ENCODE results near the gene GJA4.

GJA4 gene

DNA sequence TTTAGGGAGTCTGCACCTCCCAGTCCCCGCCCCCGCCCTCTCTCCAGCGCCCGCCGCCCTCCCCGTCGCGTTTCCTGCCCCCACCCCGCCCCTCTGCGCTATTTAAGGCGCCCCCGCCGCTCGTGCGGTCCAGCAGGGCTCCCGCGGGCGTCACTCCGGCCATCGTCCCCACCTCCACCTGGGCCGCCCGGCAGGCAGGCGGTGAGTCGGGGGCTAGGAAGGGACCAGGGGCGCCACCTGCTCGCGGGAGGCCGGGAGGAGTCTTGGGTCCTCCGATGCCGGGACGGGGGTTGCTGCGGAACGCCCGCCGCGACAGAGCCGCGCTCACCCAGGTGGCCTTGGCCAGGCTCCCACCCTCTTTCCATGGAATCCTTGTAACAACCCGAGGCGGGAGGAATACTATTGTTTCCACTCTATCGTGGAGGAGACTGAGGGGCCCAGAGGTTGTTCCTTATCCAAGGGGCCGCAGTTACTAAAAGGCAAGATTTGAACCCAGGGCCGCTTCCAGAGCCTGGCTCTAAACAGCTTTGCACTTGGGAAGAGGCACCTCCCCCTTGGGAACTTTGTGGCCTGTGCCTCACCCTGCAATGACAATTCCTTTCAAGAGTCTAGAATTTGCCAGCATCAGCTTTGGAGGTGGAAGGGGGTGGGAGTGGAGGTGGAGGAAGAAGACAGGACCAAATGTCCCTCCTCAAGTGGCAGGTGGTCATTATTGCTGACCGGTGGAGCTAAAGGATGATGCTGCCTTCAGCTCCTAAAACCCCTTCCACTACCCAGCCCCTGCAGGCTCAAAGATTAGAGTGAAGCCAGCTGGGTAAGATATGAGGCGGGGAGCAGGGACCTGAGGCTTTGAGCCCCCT, at the start of gene GJA4:
Gene GJA4 (plus strand): TSS at position 132 of the 860 bp plus-strand sequence. CDS start 1,215 bp downstream, outside the sequence.
- DNase-seq = no peak

DNA sequence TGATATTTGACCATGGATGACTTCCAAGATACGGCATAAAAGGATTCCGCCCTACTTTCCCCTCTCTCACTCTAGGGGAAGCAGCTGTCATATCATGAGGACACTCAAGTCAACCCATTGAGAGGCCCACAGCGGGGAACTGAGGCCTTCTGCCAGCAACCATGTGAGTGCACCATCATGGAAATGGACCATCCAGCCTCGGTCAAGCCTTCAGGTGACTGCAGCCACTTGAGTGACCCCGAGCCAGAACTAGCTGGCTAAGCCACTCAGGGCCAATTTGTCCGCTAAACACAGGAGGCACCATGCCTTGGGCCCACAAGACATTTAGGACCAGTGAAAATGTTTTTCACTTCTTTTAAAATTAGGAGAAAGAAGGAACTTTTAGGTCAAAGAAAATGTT, 49.0 kb upstream of the GJA4 start:
- DNase-seq = no peak

DNA sequence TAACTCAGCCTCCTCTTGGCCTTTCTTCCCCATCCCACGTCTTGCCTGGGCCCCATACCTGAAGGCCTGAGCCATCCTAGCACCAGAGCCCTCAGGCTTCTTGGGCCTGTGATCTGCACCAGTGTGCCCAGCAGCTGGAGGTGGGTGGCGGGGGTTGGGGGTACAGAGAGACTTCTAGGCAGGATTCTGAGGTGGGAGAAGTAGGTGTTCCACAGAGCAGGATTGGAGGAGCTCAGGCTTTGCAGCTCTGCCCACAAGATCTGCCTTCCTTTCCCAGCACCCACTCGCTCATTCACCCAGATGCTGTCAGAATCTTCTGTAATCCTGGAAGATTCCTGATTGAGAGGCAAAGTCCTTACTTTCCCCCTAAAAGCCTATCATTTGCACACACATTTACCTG, 47.9 kb upstream of the GJA4 start:
- no peak for DNase-seq

DNA sequence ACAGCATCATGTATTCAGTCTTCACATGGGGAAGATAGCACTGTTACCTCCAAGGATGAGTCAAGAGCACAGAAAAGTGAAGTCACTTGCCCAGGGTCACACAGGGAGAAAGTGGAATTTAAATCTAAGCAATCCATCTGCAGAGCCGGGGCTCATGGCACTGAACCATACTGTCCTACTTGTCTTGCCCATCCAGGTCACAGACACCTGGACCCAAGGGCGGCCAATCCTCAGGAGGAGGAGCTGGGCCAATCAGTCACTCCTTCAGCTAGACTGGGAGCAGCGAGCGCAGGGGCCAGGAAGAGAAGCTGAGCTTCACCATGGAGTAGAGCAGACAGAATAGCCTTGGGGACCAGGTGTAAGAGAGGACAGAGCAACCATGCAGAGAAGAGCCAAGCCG, 47.1 kb upstream of the GJA4 start:
- DNase-seq = no peak

DNA sequence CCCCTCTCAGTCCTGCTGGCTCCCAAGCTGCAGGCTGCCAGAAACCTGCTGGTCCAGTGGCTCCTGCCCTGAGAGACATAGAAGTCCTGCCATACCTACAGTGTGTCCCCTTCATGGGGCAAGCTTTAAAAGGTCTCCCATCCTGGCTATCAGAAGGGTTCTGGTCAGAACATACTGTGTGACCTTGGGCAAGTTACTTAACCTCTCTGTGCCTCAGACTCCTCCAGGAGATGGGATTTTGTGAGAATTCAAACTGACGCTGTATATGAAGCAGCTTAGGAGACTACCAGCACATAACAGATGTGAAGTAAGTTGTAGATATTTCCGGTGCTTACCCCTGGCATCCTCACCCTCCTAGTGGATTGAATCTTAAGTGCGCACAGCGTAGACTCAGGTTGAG, 46.7 kb upstream of the GJA4 start:
- DNase-seq = no peak

DNA sequence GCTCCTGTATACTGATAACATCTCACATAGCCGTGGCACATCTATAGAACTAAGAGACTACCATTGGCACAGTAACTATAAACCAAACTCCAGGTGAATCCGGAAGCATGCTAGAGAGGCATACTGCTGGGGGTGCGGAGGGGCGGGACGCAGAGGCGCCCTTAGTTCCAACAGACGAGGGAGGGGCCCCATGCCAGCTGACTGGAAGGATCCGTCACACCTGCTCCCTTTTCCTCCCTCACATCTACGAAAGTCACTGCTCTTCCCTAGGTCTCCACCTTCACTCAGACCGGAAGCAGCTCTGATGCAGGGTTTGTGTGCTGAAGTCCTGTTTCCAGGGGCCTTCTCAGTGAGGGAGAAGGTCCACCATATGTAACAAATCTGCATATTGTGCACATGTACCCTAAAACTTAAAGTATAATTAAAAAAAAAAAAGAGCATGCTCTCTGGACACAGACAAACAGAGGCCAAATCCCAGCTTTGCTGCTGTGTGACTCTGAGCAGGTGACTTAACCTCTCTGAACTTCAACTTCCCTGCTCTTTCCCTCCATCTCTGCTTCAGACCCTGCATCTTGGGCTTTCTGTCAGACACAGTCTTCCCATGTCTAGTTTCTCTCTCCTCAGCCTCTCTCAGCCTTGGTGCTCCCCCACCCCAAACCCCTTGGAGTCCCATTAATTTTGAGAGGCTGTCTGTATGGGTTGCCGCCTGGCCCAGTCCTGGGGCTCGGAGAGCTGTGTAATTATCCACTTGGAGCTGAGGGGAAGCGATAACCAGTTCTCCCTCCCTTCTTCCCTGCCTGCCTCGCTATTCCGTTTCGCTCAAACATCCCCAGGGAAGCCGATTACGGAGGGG, 45.8 kb upstream of the GJA4 start:
- DNase-seq = no peak

DNA sequence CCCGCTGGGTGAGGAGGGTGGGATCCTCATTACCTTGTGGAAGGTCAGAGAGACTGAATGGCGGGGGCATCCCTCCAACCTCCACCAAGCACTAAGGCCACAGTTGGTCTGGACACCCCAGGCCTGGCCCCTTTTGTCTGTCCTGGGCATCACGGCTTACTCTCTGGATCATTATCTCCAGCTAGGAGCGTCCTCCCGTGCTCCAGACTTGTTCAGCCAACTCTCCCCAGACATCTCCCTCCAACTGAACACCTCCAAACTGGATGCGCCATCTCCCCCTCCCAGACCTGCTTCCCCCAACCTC, 45.2 kb upstream of the GJA4 start:
- DNase-seq = no peak

DNA sequence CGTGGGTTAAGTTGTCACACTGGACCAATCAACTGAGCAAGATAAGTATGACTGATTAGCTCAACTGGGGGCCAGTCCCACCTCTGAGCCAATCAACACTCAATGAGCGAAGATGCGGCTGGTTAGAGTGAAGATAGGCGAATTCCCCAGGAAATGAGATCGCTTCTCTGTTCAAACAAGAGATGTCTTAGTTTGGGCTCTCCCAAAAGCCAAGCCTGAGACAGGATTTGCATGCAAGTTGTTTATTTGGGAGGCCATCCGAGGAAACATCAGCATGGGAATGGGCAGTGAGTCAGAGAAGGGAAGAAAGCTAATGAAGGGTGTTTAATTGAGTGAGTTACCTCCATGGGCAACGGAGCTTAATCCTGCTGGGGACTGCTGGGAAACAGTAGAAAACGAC, 42.8 kb upstream of the GJA4 start:
- DNase-seq = no peak

DNA sequence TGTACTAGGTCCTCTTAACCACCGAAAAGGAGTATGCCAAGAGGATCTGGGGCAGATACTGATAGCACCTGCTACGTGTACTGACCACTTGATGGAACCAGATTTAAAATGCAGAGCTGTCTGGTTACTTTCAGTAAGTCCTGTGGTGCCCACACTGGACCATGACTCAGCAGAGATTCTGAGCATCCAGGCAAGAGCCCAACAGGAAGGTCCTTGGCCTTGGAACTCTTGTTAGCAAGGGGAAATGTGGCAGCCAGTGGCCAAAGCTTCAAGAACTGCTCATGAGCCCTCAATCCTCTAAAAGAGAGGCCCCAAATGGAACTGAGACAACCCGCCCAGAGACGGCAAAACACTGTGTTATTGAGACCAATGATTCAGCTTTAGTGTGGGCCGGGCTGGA, 42.2 kb upstream of the GJA4 start:
- no peak for DNase-seq

DNA sequence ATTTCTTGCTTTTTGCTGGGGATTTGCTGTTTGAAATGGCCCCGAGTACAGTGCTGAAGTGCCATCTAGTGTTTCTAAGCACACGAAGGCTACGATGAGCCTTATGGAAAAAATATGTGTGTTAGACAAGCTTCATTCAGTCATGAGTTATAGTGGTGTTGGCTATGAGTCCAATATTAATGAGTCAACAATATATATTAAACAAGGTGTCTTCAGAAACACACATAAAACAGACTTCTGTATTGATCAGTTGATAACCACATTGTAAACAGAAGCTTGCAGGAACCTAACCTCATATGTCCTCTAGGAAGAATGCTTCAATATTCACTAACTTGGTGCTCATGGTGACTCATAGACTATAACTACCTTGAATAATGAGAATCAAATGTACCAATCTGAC, 39.6 kb upstream of the GJA4 start:
- DNase-seq = no peak

DNA sequence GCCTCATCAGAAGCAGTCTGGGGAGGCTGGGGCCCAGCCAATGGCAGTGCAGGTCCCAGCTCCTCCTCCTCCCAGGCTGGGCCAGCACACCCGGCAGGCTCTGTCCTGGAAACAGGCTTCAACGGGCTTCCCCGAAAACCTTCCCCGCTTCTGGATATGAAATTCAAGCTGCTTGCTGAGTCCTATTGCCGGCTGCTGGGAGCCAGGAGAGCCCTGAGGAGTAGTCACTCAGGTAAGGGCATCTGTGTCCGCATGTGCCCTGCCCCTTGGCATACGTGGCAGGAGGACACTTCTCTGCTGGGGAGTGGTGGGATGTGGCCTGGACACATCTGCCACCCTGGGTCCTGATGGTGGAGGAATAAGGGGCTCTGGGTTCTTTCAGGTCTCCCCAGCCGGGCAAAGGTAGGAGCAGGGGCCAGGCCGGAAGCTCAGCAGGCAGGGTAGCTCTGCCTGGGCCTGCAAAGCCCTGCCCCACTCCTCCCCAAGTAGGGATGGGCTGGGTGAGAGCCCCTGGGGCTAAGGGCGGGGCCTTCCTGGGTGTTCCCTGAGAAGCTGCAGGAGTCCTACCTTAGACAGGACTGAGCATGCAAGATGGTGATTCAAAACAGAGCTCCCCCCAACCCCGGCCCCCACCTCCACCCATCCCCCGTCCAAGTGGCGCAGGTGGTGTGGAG, 37.7 kb upstream of the GJA4 start, which contains the start of gene GJB5:
Gene GJB5 (plus strand): TSS at position 84 of the 674 bp plus-strand sequence. CDS start 2,284 bp downstream, outside the sequence.
- DNase-seq = no peak

DNA sequence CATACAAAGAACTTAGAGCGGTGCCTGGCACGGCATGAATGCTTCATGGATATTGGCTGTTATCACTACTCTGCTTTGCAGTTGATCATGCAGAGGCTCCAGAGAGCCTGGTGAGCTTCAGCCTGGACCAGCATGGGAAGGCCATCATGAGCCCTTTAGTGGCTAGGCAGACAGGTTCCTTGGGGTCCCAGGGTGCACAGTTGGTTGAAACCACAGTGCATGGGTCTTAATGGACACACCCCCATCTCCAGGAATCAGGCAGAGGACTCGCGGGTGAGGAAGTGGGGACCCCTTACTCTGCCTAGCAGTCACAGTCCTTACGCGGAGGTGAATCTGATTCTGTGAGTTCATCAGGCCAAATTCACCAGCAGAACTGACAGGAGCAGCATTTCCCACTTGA, 36.8 kb upstream of the GJA4 start:
- no peak for DNase-seq

DNA sequence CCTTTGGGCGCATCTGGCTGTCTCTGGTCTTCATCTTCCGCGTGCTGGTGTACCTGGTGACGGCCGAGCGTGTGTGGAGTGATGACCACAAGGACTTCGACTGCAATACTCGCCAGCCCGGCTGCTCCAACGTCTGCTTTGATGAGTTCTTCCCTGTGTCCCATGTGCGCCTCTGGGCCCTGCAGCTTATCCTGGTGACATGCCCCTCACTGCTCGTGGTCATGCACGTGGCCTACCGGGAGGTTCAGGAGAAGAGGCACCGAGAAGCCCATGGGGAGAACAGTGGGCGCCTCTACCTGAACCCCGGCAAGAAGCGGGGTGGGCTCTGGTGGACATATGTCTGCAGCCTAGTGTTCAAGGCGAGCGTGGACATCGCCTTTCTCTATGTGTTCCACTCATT, 35.4 kb upstream of the GJA4 start:
- no peak for DNase-seq

DNA sequence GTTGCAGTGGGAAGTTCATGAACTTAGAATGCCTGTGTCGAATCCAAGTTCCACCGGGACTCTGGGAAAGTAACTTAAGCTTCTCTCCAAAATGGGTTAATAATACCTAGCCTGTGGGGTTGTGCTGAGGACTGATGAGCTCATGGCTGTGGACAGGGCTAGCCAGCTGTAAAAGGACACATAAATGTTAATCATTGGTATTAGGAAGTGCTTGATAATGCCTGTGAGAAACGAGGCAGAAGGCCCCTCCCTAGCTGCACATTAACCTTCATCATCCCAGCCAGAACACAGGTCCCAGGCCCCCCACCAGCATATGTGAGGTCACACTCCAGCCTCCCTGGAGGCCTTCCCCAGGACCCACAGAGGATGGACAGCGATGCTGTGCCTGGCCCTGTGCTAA, 34.0 kb upstream of the GJA4 start:
- DNase-seq = no peak

DNA sequence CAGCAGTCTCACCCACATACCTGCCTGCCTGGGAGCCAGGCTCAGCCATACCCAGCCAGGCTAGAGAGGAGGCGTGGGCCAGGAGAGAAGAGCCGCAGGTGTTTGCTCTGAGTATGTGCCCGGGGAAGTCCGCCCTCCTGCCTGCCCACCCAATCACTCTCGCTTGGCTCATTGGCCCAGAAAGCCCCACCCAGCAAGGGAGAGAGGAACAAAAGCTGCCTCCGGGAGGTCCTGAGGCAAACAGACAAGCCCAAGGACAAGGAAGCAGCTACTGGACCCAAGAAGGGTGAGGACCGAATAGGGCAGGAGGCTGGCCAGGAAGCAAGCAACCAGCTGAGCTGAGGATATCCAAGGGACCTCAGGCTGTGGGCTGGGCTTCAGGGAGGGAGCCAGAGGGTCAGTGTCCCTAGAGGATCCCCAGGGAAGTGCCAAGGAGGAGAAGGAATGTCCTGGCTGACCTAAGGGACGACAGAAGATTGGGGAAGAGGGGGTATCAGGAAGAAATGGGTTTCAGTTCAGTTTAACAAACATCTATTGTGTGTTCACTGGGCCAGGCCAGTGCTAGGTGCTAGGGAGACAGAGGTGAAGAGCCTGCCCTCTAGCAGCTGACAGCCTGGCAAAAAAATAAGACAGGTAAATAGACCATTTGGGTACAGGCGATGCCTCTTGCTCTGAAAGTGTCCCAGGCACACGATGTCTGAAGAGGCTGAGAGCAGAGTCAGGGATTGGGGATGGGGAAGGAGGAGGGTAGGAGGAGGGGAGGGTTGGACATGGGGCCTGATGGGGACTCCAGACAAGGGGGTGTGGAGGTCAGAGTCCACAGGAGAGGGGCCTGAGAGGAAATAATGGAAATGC, 33.1 kb upstream of the GJA4 start, which contains the start of gene GJB4:
Gene GJB4 (plus strand): TSS at position 238 of the 855 bp plus-strand sequence. CDS start 1,515 bp downstream, outside the sequence.
- no peak for DNase-seq

DNA sequence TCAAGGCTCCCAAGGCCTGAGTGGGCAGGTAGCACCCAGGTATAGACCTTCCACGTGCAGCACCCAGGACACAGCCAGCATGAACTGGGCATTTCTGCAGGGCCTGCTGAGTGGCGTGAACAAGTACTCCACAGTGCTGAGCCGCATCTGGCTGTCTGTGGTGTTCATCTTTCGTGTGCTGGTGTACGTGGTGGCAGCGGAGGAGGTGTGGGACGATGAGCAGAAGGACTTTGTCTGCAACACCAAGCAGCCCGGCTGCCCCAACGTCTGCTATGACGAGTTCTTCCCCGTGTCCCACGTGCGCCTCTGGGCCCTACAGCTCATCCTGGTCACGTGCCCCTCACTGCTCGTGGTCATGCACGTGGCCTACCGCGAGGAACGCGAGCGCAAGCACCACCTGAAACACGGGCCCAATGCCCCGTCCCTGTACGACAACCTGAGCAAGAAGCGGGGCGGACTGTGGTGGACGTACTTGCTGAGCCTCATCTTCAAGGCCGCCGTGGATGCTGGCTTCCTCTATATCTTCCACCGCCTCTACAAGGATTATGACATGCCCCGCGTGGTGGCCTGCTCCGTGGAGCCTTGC, 31.5 kb upstream of the GJA4 start:
- no peak for DNase-seq

DNA sequence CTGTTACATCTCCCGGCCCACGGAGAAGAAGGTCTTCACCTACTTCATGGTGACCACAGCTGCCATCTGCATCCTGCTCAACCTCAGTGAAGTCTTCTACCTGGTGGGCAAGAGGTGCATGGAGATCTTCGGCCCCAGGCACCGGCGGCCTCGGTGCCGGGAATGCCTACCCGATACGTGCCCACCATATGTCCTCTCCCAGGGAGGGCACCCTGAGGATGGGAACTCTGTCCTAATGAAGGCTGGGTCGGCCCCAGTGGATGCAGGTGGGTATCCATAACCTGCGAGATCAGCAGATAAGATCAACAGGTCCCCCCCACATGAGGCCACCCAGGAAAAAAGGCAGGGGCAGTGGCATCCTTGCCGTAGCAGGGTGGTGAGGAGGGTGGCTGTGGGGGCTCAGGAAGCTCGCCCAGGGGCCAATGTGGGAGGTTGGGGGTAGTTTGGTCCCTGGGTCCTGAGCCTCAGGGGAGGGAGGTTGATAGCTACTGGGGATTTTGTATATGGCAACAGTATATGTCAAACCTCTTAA, 31.0 kb upstream of the GJA4 start:
- no peak for DNase-seq

DNA sequence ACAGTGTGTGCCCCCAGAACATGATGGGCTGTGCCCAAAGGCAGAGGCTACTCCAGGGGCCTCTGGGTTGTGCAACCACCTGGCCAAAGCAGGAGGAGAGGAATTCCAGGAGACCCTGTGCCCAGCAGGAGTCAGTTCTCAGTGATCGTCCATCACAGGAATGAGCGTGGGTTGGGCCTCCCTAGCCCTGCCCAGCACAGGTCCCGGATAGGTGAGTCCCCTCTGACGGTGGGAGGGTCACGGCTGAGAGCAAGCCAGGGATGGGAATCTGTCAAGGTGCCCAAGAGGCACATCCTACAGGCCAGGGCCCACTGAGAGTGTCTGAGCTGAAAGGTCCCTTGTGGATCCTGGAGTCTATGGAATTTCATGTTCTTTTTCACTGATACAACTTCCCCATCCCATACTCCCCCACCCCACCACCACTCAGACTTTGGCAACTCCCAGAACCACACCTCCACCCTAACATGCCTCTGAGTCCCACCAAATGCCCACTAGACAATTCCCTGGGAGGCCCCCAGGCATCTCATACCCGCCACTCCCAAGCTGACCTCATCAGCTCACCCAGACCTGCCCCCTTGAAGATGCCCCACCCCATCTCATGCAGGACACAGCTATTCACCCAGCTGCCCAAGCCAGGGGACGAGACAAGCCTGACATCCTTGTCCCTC, 30.2 kb upstream of the GJA4 start:
- no peak for DNase-seq

DNA sequence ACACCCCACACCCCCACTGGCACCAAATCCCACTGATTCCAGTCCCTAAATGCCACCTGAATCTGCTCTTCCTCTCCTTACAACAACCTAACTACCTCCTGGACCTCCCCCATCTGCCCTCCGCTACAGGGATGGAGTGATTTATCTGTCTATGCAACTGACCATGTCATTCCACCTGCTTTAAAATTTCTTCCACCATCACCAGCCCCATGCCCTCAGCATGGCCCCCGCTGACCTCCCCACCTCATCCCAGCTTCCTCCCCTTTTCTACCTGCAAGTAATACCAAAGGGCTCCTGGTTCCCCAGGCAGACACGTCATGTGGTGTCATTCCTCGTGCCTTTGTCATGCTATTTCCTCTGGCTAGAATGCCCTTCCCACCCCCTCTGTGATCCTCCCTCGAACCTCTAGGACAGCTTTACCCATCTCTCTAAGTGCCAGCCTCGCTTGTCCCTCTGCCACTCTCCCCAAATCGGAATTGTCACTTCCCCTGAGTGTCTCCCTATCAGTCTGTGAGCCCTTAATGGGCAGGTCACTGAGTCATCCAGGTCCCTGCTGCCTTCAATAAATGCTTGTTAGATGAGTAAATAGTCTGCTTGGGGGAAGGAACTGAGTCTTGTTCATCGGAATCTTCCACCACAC, 29.5 kb upstream of the GJA4 start:
- DNase-seq = no peak

DNA sequence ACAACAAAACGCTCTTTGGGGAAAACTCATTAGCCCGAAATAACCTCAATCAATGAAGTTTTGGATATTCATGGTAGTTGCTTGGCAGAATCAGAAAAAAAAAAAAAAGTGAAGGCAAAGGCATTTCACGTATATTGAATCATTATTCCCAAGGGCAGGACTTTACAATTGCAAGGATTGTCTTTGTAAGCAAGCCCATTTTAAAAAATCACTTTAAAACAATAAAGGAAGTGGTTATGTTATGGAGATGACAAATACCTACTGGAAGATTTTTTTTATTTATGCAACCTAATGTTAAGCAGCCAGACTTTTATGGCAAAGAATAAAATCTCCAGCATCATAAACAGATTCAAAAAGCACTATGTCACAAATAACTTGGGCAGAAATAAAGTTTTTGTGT, 23.9 kb upstream of the GJA4 start:
- no peak for DNase-seq

Data from GF-D8 (cell line).